ENCODE data around the gene OR2Z1. TPM values are rescaled to one million over a fixed set of nuclear protein-coding genes. Genes with fewer than 3 reads are reported as not detected.
"Not testable (repeated sequence)": the region's sequence is repeated elsewhere in the genome, so short reads cannot be mapped to it uniquely, and the experiment has no call there.

The OR2Z1 gene
- polyA plus RNA-seq, 12 donors = not detected

DNA sequence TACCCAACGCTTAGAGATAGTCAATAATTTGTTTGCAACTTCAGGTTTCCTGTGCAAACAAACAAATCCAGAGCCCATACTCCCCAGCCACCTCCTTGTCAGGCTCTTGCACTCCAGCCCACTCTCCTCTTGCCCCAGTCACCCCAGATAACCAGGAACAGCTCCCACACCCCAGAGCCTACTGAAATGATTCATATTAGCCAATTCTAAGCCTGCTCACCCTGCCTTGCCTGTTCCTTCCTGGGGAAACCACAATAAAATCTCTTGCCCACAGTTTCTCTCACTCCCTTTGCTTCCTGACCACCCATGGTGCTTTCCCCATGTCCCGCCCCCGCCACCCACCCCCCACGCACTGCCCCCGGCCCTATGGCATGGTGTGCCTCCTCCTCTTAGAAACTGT is 19.1 kb upstream of the OR2Z1 start:
- no peak for DNase-seq

DNA sequence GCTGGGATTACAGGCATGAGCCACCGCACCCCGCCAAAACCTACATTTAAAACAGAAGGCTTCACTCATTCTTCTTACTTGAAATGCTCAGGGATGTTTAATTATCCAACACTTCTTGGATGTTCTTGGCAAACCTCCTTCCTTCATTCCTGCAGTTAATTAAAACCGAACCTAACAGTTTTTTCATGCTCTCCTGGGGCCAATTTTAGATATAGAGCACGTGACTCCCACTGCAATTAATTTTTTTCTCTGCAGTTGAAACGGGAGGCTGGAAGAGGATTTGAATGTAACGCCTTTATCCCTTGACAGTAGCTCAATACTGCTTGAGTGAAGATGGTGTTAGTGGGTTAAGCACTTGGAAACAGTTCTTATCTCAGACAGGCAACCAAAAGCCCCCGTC is 18.2 kb upstream of the OR2Z1 start:
- no peak for DNase-seq

DNA sequence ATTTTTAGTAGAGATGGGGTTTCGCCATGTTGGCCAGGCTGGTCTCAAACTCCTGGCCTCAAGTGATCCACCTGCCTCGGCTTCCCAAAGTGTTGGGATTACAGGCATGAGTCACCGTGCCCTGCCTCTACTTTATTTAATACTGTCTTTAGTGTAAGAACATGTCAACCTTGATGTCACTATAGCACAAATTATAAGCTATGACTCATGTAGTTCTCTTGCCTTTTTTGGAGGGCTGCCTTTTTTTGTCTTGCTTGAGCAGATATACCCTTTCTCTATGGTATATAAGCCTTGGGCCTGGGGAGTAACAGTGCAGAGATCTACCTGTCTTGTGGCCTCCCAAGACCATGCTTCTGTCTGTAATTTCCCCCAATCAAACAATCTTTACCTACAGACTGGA is 16.1 kb upstream of the OR2Z1 start:
- not testable (repeated sequence) for DNase-seq

DNA sequence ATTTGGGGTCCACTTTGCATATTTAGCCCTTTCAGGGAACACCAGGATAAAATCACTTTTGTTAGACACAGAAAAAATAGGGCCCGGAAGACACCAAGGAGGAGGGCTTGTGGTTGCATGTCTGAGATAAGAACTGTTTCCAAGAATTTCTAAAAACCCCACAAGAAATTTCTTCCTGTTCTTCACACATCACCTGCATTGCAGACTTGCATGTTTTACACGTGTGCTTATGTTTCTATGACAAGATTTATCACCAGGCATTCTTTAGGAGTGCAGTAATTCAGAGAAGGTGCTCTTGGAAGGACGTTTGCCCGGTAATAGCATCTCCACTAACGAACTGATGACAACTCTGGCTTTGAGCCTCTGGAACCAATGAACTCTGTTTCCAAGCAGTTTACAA is 15.7 kb upstream of the OR2Z1 start:
- no peak for DNase-seq

DNA sequence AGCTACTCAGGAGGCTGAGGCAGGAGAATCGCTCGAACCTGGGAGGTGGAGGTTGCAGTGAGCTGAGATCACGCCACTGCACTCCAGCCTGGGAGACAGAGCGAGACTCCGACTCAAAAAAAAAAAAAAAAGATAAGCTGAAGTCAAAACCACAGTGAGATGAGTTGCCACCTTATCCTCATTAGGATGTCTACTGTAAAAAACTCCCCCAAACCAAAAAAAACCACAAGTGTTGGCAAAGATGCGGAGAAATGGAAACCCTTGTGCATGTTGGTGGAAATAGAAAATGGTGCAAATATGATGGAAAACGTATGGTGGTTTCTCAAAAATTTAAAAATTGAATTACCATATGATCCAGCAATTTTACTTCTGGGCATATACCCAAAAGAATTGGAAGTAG is 11.1 kb upstream of the OR2Z1 start:
- not testable (repeated sequence) for DNase-seq

- no peak for DNase-seq
Observed at GRCh38 chr19:8722032-8722431, 598 bp downstream of the OR2Z1 start.

GRCh38 chr19:8724276-8724675 is 2.8 kb downstream of the OR2Z1 start:
- no peak for DNase-seq

DNA sequence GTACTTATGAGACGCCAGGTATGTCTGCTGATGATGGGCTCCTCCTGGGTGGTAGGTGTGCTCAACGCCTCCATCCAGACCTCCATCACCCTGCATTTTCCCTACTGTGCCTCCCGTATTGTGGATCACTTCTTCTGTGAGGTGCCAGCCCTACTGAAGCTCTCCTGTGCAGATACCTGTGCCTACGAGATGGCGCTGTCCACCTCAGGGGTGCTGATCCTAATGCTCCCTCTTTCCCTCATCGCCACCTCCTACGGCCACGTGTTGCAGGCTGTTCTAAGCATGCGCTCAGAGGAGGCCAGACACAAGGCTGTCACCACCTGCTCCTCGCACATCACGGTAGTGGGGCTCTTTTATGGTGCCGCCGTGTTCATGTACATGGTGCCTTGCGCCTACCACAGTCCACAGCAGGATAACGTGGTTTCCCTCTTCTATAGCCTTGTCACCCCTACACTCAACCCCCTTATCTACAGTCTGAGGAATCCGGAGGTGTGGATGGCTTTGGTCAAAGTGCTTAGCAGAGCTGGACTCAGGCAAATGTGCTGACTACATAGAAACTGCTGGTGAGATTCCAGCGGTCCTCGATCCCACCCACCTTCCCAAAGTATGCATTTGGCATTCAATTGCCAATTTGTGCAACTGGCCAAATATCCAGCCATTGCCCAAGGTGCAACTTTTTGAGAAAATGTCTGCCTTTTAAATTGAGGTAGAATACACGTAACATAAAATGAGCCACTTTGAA is 10.2 kb downstream of the OR2Z1 start:
- DNase-seq = no peak

DNA sequence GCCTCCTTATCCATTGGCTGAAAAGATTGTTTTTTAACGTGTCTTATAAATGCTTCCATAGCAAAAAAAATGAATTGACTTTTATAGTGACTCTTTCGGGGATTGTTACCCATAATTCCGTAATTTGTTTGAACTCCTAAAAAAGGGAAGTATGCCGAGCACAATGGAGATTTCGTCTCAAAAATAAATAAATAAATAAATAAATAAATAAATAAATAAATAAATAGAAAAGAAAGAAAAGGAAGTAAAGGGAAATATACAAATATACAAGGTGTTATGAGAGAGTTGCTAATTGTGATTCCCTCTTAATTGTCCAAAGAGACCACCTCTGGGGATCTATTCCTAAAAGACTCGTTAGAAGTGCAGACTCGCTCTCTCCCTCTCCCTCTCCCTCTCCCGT is 16.9 kb downstream of the OR2Z1 start:
- no peak for DNase-seq

DNA sequence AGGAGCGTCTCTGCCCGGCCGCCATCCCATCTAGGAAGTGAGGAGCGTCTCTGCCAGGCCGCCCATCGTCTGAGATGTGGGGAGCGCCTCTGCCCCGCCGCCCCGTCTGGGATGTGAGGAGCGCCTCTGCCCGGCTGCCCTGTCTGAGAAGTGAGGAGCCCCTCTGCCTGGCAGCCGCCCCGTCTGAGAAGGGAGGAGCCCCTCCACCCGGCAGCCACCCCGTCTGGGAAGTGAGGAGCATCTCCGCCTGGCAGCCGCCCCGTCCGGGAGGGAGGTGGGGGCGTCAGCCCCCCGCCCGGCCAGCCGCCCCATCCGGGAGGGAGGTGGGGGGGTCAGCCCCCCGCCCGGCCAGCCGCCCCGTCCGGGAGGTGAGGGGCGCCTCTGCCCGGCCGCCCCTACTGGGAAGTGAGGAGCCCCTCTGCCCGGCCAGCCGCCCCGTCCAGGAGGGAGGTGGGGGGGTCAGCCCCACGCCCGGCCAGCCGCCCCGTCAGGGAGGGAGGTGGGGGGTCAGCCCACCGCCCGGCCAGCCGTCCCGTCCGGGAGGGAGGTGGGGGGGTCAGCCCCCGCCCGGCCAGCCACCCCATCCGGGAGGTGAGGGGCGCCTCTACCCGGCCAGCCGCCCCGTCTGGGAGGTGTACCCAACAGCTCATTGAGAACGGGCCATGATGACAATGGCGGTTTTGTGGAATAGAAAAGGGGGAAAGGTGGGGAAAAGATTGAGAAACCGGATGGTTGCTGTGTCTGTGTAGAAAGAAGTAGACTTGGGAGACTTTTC is 18.0 kb downstream of the OR2Z1 start:
- not testable (repeated sequence) for DNase-seq

DNA sequence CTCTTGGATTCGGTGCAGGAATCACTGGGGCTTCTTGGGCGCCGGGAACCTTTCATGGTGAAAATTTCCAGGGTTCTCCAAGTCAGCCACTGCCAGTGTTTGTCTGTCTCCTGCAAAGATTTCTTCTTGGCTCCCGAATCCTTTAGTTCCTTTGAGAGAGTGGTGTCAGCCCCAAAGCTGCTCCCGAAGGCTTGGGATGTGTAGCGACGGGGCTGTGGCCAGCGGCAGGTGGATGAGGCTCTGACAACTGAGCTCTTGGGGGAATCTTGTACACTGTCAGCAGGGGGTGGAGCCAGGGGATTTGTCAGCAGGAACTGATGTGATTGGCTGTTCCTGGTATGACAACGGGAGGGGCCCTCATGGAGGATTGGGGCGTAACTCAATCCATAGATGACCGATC is 45.8 kb downstream of the OR2Z1 start:
- not testable (repeated sequence) for DNase-seq

- DNase-seq = not testable (repeated sequence)
Observed at GRCh38 chr19:8769265-8769664, 47.8 kb downstream of the OR2Z1 start.

DNA sequence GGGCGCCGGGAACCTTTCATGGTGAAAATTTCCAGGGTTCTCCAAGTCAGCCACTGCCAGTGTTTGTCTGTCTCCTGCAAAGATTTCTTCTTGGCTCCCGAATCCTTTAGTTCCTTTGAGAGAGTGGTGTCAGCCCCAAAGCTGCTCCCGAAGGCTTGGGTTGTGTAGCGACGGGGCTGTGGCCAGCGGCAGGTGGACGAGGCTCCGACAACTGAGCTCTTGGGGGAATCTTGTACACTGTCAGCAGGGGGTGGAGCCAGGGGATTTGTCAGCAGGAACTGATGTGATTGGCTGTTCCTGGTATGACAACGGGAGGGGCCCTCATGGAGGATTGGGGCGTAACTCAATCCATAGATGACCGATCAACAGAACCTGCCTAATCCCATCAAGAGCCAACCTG is 52.2 kb downstream of the OR2Z1 start:
- DNase-seq = not testable (repeated sequence)

Other genes starting within 250 kb of the OR2Z1 start
- 1 to 10 TPM in 8 of 12 donors, under 1 TPM in 2, not detected in 2; 0.59 to 9.8 (median 1.4) TPM for gene PRAM1, start 219.0 kb upstream of the OR2Z1 start, polyA plus RNA-seq (ENCODE audit: insufficient read length in 12 of 12)
- 10 to 100 TPM in 11 of 12 donors, not detected in 1; 10.5 to 25.4 (median 12.6) TPM for gene ZNF414, start 207.5 kb upstream of the OR2Z1 start, polyA plus RNA-seq (ENCODE audit: insufficient read length in 12 of 12)
- 10 to 100 TPM in 2 of 12 donors, 1 to 10 TPM in 9, not detected in 1; 2.8 to 19.6 (median 3.8) TPM for gene MYO1F, start 144.2 kb upstream of the OR2Z1 start, polyA plus RNA-seq (ENCODE audit: insufficient read length in 12 of 12)
- 10 to 100 TPM in 11 of 12 donors, not detected in 1; 16.4 to 64.6 (median 28.3) TPM for gene ADAMTS10, start 110.9 kb upstream of the OR2Z1 start, polyA plus RNA-seq (ENCODE audit: insufficient read length in 12 of 12)
- not detected for gene NFILZ, start 91.0 kb upstream of the OR2Z1 start, polyA plus RNA-seq (ENCODE audit: insufficient read length in 12 of 12)
- not detected for gene ACTL9, start 22.8 kb upstream of the OR2Z1 start, polyA plus RNA-seq (ENCODE audit: insufficient read length in 12 of 12)
- gene ZNF558, start 110.7 kb downstream of the OR2Z1 start, polyA plus RNA-seq (ENCODE audit: insufficient read length in 12 of 12) = 10 to 100 TPM in 11 of 12 donors, not detected in 1; 18.4 to 28.7 (median 20.9) TPM
- not detected for gene MBD3L1, start 110.7 kb downstream of the OR2Z1 start, polyA plus RNA-seq (ENCODE audit: insufficient read length in 12 of 12)

All from muscle of arm (tissue), 12 donors.